GM12878 (cell line): ENCODE data around the gene ADGRD2. TPM values are rescaled to one million over a fixed set of nuclear protein-coding genes. Genes with fewer than 3 reads are reported as not detected.

ENCODE experiments used
- ATAC-seq: fragments of 200-7000 bp; cut with Tn5 transposase; 3 replicates; pipeline ENCODE4 v1.9.1; 2020; ENCODE audit warnings: mild to moderate bottlenecking, moderate library complexity
- BruUV-seq: library from RNA; stranded (reverse); fragments of 400-500 nt; replicated peaks from 2 replicates; lab custom pipeline; 2021; lab: Mats Ljungman, UMichigan
- CTCF ChIA-PET: fragments of 300-600 bp; sonication (Branson Sonifier 250); formaldehyde crosslinking; extraction: SDS; loops from one replicate; lab custom pipeline; 2021; ENCODE audit warnings: inconsistent platforms; lab: Yijun Ruan, JAX
- POLR2A ChIA-PET: fragments of 350-600 bp; formaldehyde crosslinking; extraction: SDS; loops from one replicate; lab custom pipeline; 2021; ENCODE audit warnings: inconsistent platforms; lab: Charles Lee
- RAD21 ChIA-PET: fragments of 300-600 bp; sonication (Branson Sonifier 250); formaldehyde crosslinking; loops from one replicate; lab custom pipeline; 2023; ENCODE audit warnings: antibody characterized with exemption; ENCODE audit not compliant: unreplicated experiment; lab: Charles Lee
- SMC1A ChIA-PET: fragments of 300-600 bp; sonication (Branson Sonifier 250); formaldehyde crosslinking; loops from one replicate; lab custom pipeline; 2023; ENCODE audit not compliant: unreplicated experiment, uncharacterized antibody; lab: Charles Lee
- DNase-seq: peaks from one replicate; pipeline ENCODE4 v3.0.0-alpha.2; 2011; ENCODE audit warnings: low read depth, low spot score
- FAIRE-seq: peaks from 3 replicates; lab custom pipeline; 2011; peaks lifted over from hg19 to GRCh38; lab: Jason Lieb, UNC
- H2AFZ ChIP-seq: 2 replicates; pipeline ENCODE4 v1.6.0; 2011; ENCODE audit warnings: low read depth, low read length, control low read depth; ENCODE audit not compliant: control insufficient read depth
- H3K27ac ChIP-seq: 2 replicates; pipeline ENCODE4 v1.5.1; 2011; ENCODE audit warnings: control low read depth; ENCODE audit not compliant: control insufficient read depth, insufficient read depth
- H3K27me3 ChIP-seq, 2 experiments: replicated peaks in 1 of 2; 2 replicates each; pipeline versions ENCODE4 v1.6.0 to v1.6.1; 2011; ENCODE audit warnings: low read length in 1 of 2; ENCODE audit not compliant: control insufficient read depth in 2 of 2, insufficient read depth in 2 of 2
- H3K36me3 ChIP-seq, 2 experiments: 2 replicates each; pipeline ENCODE4 v1.5.1; 2011; ENCODE audit warnings: low read length in 1 of 2; ENCODE audit not compliant: control insufficient read depth in 2 of 2, insufficient read depth in 2 of 2
- H3K4me1 ChIP-seq: 2 replicates; pipeline ENCODE4 v1.6.1; 2011; ENCODE audit warnings: mild to moderate bottlenecking, low read length, moderate library complexity, mixed read lengths; ENCODE audit not compliant: control insufficient read depth, insufficient read depth
- H3K4me2 ChIP-seq: 2 replicates; pipeline ENCODE4 v1.6.0; 2011; ENCODE audit warnings: control low read depth; ENCODE audit not compliant: control insufficient read depth, insufficient read depth
- H3K4me3 ChIP-seq: fragments of 200-600 bp; sonication (generic); 2 replicates; pipeline ENCODE4 v1.5.1; 2016
- H3K79me2 ChIP-seq: 2 replicates; pipeline ENCODE4 v1.6.0; 2011; ENCODE audit warnings: low read length; ENCODE audit not compliant: control insufficient read depth, insufficient read depth
- H3K9ac ChIP-seq: 2 replicates; pipeline ENCODE4 v1.8.0; 2011; ENCODE audit warnings: low read length, control low read depth, mixed read lengths; ENCODE audit not compliant: control insufficient read depth, insufficient read depth
- H3K9me3 ChIP-seq: replicated peaks from 3 replicates; pipeline ENCODE4 v1.5.1; 2011; ENCODE audit warnings: mild to moderate bottlenecking, low read length; ENCODE audit not compliant: control insufficient read depth, insufficient read depth
- H4K20me1 ChIP-seq: 2 replicates; pipeline ENCODE4 v1.6.0; 2011; ENCODE audit not compliant: control insufficient read depth, insufficient read depth
- BMI1 ChIP-seq: fragments of 450-650 bp; IDR thresholded peaks from 2 replicates; pipeline ENCODE4 v1.6.1; 2016; ENCODE audit warnings: mild to moderate bottlenecking, moderate library complexity, borderline replicate concordance
- ESRRA ChIP-seq: IDR thresholded peaks from 2 replicates; pipeline ENCODE4 v1.6.1; 2012; ENCODE audit warnings: mild to moderate bottlenecking, low read length, improper control_type of control experiment
- FOS ChIP-seq: IDR thresholded peaks from 3 replicates; pipeline ENCODE4 v1.6.1; 2011; ENCODE audit warnings: borderline replicate concordance; ENCODE audit not compliant: insufficient read length; ENCODE audit errors: extremely low read depth
- FOXK2 ChIP-seq: fragments of 450-650 bp; IDR thresholded peaks from 2 replicates; pipeline ENCODE4 v1.6.1; 2017; ENCODE audit warnings: mild to moderate bottlenecking, moderate library complexity
- MYC ChIP-seq: IDR thresholded peaks from 2 replicates; pipeline ENCODE4 v1.6.1; 2011; ENCODE audit warnings: mild to moderate bottlenecking, low read length, moderate library complexity, inconsistent platforms; ENCODE audit not compliant: insufficient read depth, insufficient replicate concordance, insufficient read length, severe bottlenecking
- NBN ChIP-seq: fragments of 450-650 bp; IDR thresholded peaks from 2 replicates; pipeline ENCODE4 v1.6.1; 2016
- POLR2A ChIP-seq: IDR thresholded peaks from 2 replicates; pipeline ENCODE4 v1.6.1; 2011; ENCODE audit warnings: low read depth, mild to moderate bottlenecking, low read length
- POLR2AphosphoS2 ChIP-seq: IDR thresholded peaks from 2 replicates; pipeline ENCODE4 v1.6.1; 2011; ENCODE audit warnings: low read depth, mild to moderate bottlenecking, low read length, improper control_type of control experiment, moderate library complexity
- PRDM15 ChIP-seq: fragments of 450-650 bp; formaldehyde crosslinking; IDR thresholded peaks from 2 replicates; pipeline ENCODE4 v1.4.0; 2020; ENCODE audit warnings: mild to moderate bottlenecking, moderate library complexity
- SMAD5 ChIP-seq: IDR thresholded peaks from 2 replicates; pipeline ENCODE4 v1.6.1; 2016; ENCODE audit warnings: antibody characterized with exemption, low read depth
- TARDBP ChIP-seq: IDR thresholded peaks from 2 replicates; pipeline ENCODE4 v1.6.1; 2016; ENCODE audit warnings: borderline replicate concordance
- ZBED1 ChIP-seq: IDR thresholded peaks from 2 replicates; pipeline ENCODE4 v1.6.1; 2016; ENCODE audit warnings: borderline replicate concordance
- ZNF384 ChIP-seq: IDR thresholded peaks from 2 replicates; pipeline ENCODE4 v1.6.1; 2012; ENCODE audit warnings: low read depth, mild to moderate bottlenecking, low read length, improper control_type of control experiment, borderline replicate concordance
- WGBS: methylation state at CpG from one replicate; pipeline ENCODE4 v1.1.6; 2016; ENCODE audit warnings: low lambda C conversion rate; ENCODE audit not compliant: insufficient replicate concordance, insufficient coverage; ENCODE audit errors: missing lambda C conversion rate; 5-methylcytosine and 5-hydroxymethylcytosine counted together
- in situ Hi-C: fragments of 300-500 bp; cut with MboI; formaldehyde crosslinking; loops from 9 replicates; pipeline ENCODE4 v1.14.3; 2018; ENCODE audit warnings: mixed read lengths
- intact Hi-C: fragments of 100-400 bp; cut with micrococcal nuclease; formaldehyde crosslinking; loops from one replicate; pipeline ENCODE4 v1.14.2; 2022; ENCODE audit not compliant: unreplicated experiment
- polyA plus RNA-seq, 11 experiments: library from polyadenylated mRNA; depleted of rRNA in 4 of 11; unstranded in 6 of 11; stranded (reverse) in 5 of 11; fragments of >200 nt; fragmentation: Nextera tagmentation in 4 of 11; fragmentation: Illumina TruSeq in 1 of 11; extraction: Ambion mirVana in 4 of 11; extraction: Trizol in 1 of 11; gene quantifications; 1 replicate in 1 of 11; 2 replicates in 10 of 11; pipeline versions ENCODE4 v1.2.1 to v1.2.3, GENCODE V29; 2011 to 2016; ENCODE audit warnings: inconsistent platforms in 2 of 11, missing spikeins in 2 of 11, low read depth in 1 of 11
- total RNA-seq, 4 experiments: library from RNA; depleted of rRNA in 3 of 4; stranded (reverse); fragments of >200 nt in 3 of 4; fragmentation: Illumina TruSeq in 1 of 4; extraction: Trizol in 1 of 4; gene quantifications; 2 replicates each; pipeline versions ENCODE4 v1.2.1 to v1.2.3, GENCODE V29; 2013 to 2021
- TF ChIP-seq, protein P1 (sequence below): fragments of 450-650 bp; IDR thresholded peaks from 2 replicates; pipeline ENCODE4 v1.6.1; 2016; ENCODE audit warnings: mild to moderate bottlenecking
- TF ChIP-seq, protein P2 (sequence below): fragments of 450-650 bp; IDR thresholded peaks from 2 replicates; pipeline ENCODE4 v1.6.1; 2017; ENCODE audit warnings: mild to moderate bottlenecking

Gene ADGRD2
- total and polyA plus RNA-seq, 10 of the 15 experiments (the other 5 are each of a cell fraction or from before 2014, with no cell fraction given): not detected

- Histone ChIP-seq H3K27me3 (no peaks in the 10 kb centered on the region), H3K4me2 (no peak overlapping the region), H3K27ac (no peak overlapping the region), H4K20me1 (no peaks in the 10 kb centered on the region), H3K79me2 (no peaks in the 10 kb centered on the region)
- ATAC-seq (no peak), FAIRE-seq (no peak), DNase-seq (no peak)
- 18% methylated on average over 7 of the region's 7 CpGs for WGBS
- SMC1A ChIA-PET: interaction anchor here (1.3 to 5.3 kb wide), 2 partner anchors 116 to 193 kb away, joined by 4 to 44 read pairs; no protein-coding TSS in a partner anchor
- intact Hi-C loops (no loop called here), in situ Hi-C loops (loop anchor here (5.0 kb wide), 1 partner anchor 116 kb away; no protein-coding TSS in a partner anchor)
- TF ChIP-seq PRDM15 (CRISPR knock-in tag) (no peak), BMI1 (no peak), POLR2AphosphoS2 (no peak), TARDBP (no peak), SMAD5 (no peak), ZNF384 (no peak), FOS (no peak), ZBED1 (no peak), NBN (no peak), FOXK2 (no peak), POLR2A (no peak), MYC (no peak), ESRRA (no peak)
- TF ChIP-seq, protein P1, sequence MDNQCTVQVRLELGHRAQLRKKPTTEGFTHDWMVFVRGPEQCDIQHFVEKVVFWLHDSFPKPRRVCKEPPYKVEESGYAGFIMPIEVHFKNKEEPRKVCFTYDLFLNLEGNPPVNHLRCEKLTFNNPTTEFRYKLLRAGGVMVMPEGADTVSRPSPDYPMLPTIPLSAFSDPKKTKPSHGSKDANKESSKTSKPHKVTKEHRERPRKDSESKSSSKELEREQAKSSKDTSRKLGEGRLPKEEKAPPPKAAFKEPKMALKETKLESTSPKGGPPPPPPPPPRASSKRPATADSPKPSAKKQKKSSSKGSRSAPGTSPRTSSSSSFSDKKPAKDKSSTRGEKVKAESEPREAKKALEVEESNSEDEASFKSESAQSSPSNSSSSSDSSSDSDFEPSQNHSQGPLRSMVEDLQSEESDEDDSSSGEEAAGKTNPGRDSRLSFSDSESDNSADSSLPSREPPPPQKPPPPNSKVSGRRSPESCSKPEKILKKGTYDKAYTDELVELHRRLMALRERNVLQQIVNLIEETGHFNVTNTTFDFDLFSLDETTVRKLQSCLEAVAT: no peak
- TF ChIP-seq, protein P2, sequence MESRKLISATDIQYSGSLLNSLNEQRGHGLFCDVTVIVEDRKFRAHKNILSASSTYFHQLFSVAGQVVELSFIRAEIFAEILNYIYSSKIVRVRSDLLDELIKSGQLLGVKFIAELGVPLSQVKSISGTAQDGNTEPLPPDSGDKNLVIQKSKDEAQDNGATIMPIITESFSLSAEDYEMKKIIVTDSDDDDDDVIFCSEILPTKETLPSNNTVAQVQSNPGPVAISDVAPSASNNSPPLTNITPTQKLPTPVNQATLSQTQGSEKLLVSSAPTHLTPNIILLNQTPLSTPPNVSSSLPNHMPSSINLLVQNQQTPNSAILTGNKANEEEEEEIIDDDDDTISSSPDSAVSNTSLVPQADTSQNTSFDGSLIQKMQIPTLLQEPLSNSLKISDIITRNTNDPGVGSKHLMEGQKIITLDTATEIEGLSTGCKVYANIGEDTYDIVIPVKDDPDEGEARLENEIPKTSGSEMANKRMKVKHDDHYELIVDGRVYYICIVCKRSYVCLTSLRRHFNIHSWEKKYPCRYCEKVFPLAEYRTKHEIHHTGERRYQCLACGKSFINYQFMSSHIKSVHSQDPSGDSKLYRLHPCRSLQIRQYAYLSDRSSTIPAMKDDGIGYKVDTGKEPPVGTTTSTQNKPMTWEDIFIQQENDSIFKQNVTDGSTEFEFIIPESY: no peak
- TF ChIP-seq, all 136 proteins: peak for 0
- Histone ChIP-seq H3K4me1 (peaks cover 9% of the 10 kb centered on the region), H2AFZ (no peak overlapping the region), H3K9me3 (no peaks in the 10 kb centered on the region; the same call in 2 of the 3 replicates), H3K9ac (no peak overlapping the region), H3K4me3 (no peak overlapping the region), H3K36me3 (no peaks in the 10 kb centered on the region)
- ChIA-PET CTCF (interaction anchor here (0.8 to 5.8 kb wide), 8 partner anchors 12 to 294 kb away, joined by 3 to 69 read pairs (median 4); no protein-coding TSS in a partner anchor), RAD21 (interaction anchor here (1.1 to 5.0 kb wide), 2 partner anchors 11 to 116 kb away, joined by 3 to 36 read pairs; no protein-coding TSS in a partner anchor), POLR2A (interaction anchor here (1.2 kb wide), 1 partner anchor 15 kb away, joined by 4 read pairs; no protein-coding TSS in a partner anchor)
- no TSS peak for BruUV-seq
Measured at GRCh38 chr9:124420991-124421543, 29.2 kb upstream of the ADGRD2 start.
